ENCODE data around the gene OPRD1. TPM values are rescaled to one million over a fixed set of nuclear protein-coding genes. Genes with fewer than 3 reads are reported as not detected.
"Not testable (repeated sequence)": the region's sequence is repeated elsewhere in the genome, so short reads cannot be mapped to it uniquely, and the experiment has no call there.

OPRD1 gene
- total RNA-seq, 2 experiments from 2014 or later: not detected

DNA sequence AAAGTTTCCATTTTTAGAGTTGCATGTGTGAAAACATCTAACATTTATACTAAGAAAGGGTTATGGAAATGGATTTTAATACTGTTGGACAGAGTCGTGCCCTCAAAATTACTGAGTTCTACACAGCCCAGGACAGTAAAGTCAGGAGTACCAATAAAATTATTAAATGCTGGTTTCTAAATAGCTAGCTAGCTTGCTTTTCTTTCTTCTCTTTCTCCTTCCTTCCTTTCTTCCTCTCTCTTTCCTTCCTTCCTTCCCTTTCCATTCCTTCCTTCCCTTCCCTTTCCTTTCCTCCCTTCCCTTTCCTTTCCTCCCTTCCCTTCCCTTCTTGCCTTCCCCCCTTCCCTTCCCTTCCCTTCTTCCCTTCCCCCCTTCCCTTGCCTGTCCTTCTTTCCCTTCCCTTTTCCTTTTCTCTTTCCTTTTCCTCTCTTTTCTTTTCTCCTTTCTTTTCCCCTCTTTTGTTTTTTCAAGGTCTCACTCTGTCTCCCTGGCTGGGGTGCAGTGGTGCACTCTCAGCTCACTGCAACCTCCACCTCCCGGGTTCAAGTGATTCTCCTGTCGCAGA lies 41.3 kb upstream of the OPRD1 start:
- H3K36me3 ChIP-seq (ENCODE audit: insufficient read depth, low read length): peaks cover 91% of the 10 kb centered on the region
- intact Hi-C loops (cut with micrococcal nuclease; ENCODE audit: unreplicated experiment): no loop called here
- DNase-seq (ENCODE audit: low spot score): no peak
- no peak overlapping the region for H2AFZ ChIP-seq (ENCODE audit: low read length)
- H4K20me1 ChIP-seq (ENCODE audit: insufficient read depth, low read length): peaks cover 18% of the 10 kb centered on the region; the same call in 1 of the 2 replicates
- H3K4me3 ChIP-seq (ENCODE audit: low read depth, low read length, poor library complexity, severe bottlenecking): no peak overlapping the region
- TF ChIP-seq EZH2phosphoT487 (IDR thresholded peaks at IDR 0.05; ENCODE audit: borderline replicate concordance, low read depth, low read length): no peak
- TF ChIP-seq, protein P1, sequence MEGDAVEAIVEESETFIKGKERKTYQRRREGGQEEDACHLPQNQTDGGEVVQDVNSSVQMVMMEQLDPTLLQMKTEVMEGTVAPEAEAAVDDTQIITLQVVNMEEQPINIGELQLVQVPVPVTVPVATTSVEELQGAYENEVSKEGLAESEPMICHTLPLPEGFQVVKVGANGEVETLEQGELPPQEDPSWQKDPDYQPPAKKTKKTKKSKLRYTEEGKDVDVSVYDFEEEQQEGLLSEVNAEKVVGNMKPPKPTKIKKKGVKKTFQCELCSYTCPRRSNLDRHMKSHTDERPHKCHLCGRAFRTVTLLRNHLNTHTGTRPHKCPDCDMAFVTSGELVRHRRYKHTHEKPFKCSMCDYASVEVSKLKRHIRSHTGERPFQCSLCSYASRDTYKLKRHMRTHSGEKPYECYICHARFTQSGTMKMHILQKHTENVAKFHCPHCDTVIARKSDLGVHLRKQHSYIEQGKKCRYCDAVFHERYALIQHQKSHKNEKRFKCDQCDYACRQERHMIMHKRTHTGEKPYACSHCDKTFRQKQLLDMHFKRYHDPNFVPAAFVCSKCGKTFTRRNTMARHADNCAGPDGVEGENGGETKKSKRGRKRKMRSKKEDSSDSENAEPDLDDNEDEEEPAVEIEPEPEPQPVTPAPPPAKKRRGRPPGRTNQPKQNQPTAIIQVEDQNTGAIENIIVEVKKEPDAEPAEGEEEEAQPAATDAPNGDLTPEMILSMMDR (conservative IDR thresholded peaks at IDR 0.05; ENCODE audit: low read length): no peak
- no peak overlapping the region for H3K4me2 ChIP-seq (ENCODE audit: low read length)
- no TSS peak for BruUV-seq (replicated peaks)
- ChIA-PET POLR2A (interaction anchor here (0.7 kb wide), 1 partner anchor 88 kb away, joined by 4 read pairs; no protein-coding TSS in a partner anchor), CTCF (ENCODE audit: unreplicated experiment) (no interaction called here)
- H3K79me2 ChIP-seq (ENCODE audit: insufficient read depth, low read depth, low read length): peaks cover 42% of the 10 kb centered on the region
- H3K9me2 ChIP-seq (ENCODE audit: insufficient read depth, low read length): no peaks in the 10 kb centered on the region
- no peaks in the 10 kb centered on the region for H3K9me3 ChIP-seq (ENCODE audit: low read length)
- no peaks in the 10 kb centered on the region for H3K4me1 ChIP-seq (ENCODE audit: insufficient read depth, low read length, poor library complexity, severe bottlenecking)
- H3K27ac ChIP-seq (ENCODE audit: low read depth, low read length, poor library complexity, severe bottlenecking): no peak overlapping the region

DNA sequence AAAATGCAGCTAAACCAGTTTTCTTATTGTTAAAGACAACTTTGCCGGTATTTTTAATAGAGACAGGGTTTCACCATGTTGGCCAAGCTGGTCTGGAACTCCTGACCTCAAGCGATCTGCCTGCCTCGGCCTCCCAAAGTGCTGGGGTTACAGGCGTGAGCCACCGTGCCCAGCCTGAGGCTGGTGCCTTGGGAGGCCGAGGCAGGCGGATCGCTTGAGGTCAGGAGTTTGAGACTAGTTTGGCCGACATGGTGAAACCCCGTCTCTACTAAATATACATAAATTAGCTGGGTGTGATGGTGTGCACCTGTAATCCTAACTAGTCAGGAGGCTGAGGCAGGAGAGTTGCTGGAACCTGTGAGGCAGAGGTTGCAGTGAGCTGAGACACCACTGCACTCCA lies 40.0 kb upstream of the OPRD1 start:
- H4K20me1 ChIP-seq (ENCODE audit: insufficient read depth, low read length): peaks cover 12% of the 10 kb centered on the region; the same call in 1 of the 2 replicates
- peaks cover 29% of the 10 kb centered on the region for H3K79me2 ChIP-seq (ENCODE audit: insufficient read depth, low read depth, low read length)
- H3K9me3 ChIP-seq (ENCODE audit: low read length); H3K4me1 ChIP-seq (ENCODE audit: insufficient read depth, low read length, poor library complexity, severe bottlenecking); intact Hi-C loops (cut with micrococcal nuclease; ENCODE audit: unreplicated experiment); H3K4me2 ChIP-seq (ENCODE audit: low read length); H3K9me2 ChIP-seq (ENCODE audit: insufficient read depth, low read length); BruUV-seq (replicated peaks); H2AFZ ChIP-seq (ENCODE audit: low read length); CTCF ChIA-PET (ENCODE audit: unreplicated experiment); H3K4me3 ChIP-seq (ENCODE audit: low read depth, low read length, poor library complexity, severe bottlenecking); H3K27ac ChIP-seq (ENCODE audit: low read depth, low read length, poor library complexity, severe bottlenecking); DNase-seq (ENCODE audit: low spot score): not testable (repeated sequence)
- peaks cover 83% of the 10 kb centered on the region for H3K36me3 ChIP-seq (ENCODE audit: insufficient read depth, low read length)
- POLR2A ChIA-PET: interaction anchor here (0.6 kb wide), 1 partner anchor 127 kb away, joined by 4 read pairs; no protein-coding TSS in a partner anchor

DNA sequence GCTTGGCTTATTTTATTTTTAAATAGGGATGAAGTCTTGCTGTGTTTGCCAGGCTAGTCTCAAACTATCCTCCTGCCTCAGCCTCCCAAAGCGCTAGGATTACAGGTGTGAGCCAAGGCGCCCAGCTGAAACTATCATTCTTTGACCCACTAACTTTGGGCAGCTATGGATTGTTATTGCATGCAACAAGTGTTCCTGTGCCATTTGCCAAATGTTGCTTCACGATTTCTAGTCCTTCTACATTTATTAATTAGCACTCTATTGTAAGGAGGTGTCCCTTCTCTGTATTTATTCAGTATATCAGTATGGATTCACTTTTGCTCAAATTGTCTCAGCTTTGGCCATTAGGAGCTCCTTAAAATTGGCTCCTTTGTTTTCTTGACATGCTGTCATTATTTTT lies 38.9 kb upstream of the OPRD1 start:
- Histone ChIP-seq H2AFZ (ENCODE audit: low read length) (no peak overlapping the region), H3K4me2 (ENCODE audit: low read length) (no peak overlapping the region), H4K20me1 (ENCODE audit: insufficient read depth, low read length) (peaks cover 12% of the 10 kb centered on the region; the same call in 1 of the 2 replicates), H3K4me3 (ENCODE audit: low read depth, low read length, poor library complexity, severe bottlenecking) (no peak overlapping the region), H3K9me2 (ENCODE audit: insufficient read depth, low read length) (no peaks in the 10 kb centered on the region), H3K36me3 (ENCODE audit: insufficient read depth, low read length) (peaks cover 75% of the 10 kb centered on the region), H3K27ac (ENCODE audit: low read depth, low read length, poor library complexity, severe bottlenecking) (no peak overlapping the region), H3K9me3 (ENCODE audit: low read length) (no peaks in the 10 kb centered on the region), H3K4me1 (ENCODE audit: insufficient read depth, low read length, poor library complexity, severe bottlenecking) (no peaks in the 10 kb centered on the region), H3K79me2 (ENCODE audit: insufficient read depth, low read depth, low read length) (peaks cover 20% of the 10 kb centered on the region; the same call in 1 of the 2 replicates)
- intact Hi-C loops (cut with micrococcal nuclease; ENCODE audit: unreplicated experiment): no loop called here
- BruUV-seq (replicated peaks): no TSS peak
- no peak for DNase-seq (ENCODE audit: low spot score)
- ChIA-PET CTCF (ENCODE audit: unreplicated experiment) (no interaction called here), POLR2A (interaction anchor here (1.2 kb wide), 1 partner anchor 10 kb away, joined by 4 read pairs; no protein-coding TSS in a partner anchor)
- TF ChIP-seq, protein P1 (conservative IDR thresholded peaks at IDR 0.05; ENCODE audit: low read length): no peak
- TF ChIP-seq EZH2phosphoT487 (IDR thresholded peaks at IDR 0.05; ENCODE audit: borderline replicate concordance, low read depth, low read length): no peak

Measured in OCI-LY7 (cell line).